IPS DF 4.7 (cell line): Measurements from ENCODE around the gene NLGN1.

Experiments
- DNase-seq: peaks from one replicate; pipeline ENCODE4 v3.0.0-alpha.2; 2013; ENCODE audit warnings: low spot score; ENCODE audit errors: extremely low read depth

NLGN1 gene

GRCh38 chr3:174268586-174268985 is 871.0 kb downstream of the NLGN1 start:
- DNase-seq, result no peak

DNA sequence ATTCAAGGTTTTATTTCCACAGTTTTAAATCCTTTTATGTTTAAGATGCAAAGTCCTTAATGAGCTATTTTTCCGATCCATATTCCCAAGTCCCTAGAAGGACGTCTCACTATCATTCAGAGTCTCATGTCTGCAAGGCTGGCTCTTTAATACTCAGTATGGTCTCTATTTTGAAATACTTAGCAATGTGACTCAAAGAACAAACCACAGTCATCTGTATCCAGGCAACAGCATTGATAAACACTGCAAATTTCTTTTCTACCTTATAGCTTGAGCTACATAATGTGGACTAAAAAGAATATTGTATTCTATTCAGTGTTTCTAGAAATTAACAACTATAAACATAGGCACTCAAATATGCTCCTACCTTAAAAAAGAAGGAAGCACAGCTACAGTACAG is 873.3 kb downstream of the NLGN1 start:
- DNase-seq, result no peak

DNA sequence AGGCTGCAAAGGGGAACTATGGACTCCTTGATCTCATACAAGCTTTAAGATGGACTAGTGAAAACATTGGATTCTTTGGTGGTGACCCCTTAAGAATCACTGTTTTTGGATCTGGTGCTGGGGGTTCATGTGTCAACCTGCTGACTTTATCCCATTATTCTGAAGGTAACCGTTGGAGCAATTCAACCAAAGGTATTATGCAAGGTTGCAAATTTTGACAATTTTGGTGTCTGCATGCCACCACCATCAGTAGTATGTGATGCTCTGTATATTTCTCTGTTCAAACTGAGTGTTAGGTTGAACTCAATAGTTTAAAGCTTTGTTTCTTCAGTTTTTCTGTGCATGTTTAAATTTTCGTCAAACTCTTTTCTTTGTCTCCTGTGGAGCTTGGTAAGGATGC is 877.8 kb downstream of the NLGN1 start:
- DNase-seq, result no peak

DNA sequence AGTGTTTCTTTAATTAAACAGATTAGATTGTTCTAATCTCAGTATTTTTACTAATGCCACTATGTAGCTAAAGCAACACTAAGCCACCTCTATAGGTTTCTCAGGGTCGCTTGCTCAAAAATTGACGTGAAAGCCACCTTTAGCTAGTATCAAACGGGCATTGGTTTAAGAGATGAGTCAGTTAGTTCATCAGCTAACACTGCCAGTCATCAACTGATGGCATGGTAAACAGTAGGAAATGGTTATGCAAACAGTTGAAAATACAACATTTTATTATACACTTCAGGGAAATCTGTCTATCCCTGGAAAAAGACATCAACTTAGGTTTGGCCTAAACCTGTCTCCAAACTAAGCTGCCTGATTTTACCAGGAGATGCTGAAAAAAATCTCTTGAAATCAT is 879.3 kb downstream of the NLGN1 start:
- DNase-seq, result no peak

DNA sequence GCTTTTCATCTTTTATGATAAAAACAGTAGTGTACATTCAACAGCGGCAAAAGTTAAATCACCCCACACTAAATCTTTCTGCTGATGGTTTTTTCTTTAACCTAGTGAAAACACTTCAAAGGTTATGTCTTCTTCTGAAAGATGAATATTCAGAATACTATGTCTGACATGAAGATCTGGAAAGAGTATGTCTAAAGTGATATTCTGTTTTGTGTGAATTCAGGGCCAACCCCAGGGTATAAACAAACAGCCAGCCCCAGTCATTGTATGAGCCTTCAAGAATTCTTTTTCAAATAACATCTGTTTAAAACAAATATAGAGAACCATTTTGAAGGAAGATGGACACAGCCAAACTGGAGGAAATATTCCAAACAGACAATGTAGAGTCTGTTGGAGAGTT is 880.5 kb downstream of the NLGN1 start:
- no peak for DNase-seq

GRCh38 chr3:174280186-174280585 is 882.6 kb downstream of the NLGN1 start:
- no peak for DNase-seq

GRCh38 chr3:174285242-174285864 is 887.8 kb downstream of the NLGN1 start:
- DNase-seq, result no peak

DNA sequence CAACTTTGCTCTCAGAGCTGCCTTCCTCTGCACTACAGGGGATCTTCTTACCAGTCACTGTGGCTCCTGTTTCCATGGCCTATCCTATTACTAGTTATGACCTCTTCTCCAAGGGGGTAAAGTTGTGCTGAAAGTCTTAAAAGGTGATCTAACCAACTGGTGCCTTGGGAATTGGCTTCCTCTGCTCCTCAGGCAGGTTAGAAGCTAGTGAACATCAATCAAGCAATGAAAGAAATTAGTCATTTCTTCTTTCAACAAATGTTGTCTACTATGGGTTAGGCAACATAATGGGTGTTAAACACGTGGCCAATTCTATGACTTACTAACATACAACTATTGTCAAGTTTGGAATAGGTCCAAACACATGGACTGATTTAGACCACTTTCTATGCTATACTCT is 890.2 kb downstream of the NLGN1 start:
- no peak for DNase-seq

DNA sequence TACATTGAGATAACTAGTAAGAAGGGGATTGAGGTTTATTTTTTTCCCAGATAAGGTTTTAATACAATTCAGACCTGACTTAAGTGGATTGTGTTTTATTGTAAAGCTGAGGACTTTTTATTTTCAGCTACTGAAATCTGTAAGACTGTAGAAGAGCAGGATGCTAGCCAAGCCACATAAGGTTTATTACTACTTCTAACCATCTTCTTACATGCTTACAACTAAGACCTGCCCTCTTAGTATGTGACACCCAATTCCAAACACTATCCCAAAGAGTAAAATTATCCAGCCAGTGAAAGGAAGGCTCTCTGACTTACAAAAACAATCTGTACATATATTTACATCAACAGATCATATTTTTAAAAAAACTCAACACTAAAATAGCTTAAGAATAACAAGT is 897.1 kb downstream of the NLGN1 start:
- DNase-seq, result no peak

DNA sequence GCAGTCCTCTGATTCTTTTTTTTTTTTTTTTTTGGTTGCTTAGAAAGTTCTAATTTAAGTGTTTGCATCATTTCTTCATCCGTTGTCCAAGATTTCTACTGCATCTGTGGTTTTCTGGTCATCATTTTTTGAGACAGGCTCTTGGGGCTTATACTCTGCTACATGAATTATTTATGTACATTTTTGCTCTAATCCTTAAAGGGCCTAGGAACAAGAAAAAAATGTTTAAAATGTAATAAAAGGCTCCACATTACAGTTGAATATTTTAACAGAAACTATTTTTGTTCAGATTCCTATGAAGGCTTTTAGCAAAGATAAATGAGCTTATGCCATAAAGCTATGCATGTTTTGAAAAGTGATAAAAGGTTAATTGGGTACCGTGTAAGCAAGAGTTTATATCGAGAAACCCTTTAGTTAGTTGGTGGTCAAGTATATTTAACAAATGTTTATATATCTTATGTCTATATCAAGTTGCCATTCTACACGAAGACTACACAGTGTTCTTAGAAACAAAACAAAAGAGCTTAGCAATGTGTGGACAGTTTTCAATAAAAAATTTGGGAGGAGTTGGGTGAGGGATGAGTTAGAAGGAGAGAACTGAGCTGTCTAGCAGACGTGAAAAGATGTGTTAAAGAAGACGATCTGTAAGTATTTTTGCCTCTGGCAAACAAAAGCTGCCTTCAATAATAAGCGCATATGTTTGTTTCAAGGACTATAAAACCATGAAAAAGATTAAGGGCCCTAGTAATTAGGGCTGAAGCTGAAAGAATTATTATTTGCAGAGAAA is 898.0 kb downstream of the NLGN1 start:
- no peak for DNase-seq

DNA sequence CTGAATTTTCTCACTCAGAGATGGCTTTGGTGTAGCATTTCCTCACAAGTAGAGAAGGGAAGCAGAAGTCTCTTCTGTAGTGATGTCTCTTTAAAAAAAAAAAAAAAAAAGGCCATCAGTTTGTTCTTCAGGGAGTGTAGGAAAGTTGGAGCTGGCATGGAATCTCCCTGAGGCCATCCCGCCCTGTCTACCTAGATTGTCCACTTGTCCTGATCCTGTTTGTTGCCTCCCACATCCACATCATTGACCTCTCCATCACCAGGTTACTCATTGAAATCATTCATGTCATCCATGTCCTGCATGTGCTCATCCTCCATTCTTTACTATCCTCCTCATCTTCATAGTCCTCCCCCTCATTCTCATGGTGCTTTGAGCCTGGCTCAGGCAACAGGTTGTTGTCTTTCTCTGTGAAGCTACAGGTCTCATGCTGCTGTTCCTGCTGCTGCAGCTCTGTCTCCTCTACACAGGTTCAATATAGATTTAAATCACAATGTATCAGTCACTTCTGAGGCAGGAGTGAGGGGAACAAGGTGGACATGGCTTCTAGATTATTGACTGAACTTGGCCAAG is 905.3 kb downstream of the NLGN1 start:
- DNase-seq, result no peak

- DNase-seq, result no peak
Observed at GRCh38 chr3:174303907-174304560, 906.5 kb downstream of the NLGN1 start.

DNA sequence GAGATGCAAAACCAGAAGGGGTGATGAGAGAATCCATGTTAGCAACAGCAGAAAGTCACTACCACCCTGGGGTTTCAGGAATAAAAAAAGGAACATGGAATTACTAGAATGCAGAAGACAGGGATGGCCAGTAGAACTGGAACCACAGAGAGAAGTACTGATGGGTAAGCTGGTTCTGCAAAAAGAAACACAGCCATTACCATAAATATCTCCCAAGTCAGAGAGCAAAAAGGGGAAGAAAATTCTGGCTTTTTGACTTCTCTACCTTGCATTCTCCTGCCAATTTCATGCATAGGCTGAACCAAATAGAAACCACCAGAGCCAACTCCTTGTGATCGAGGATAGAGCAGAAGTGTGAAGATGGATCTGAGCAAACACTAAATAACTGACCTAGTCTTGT is 911.2 kb downstream of the NLGN1 start:
- no peak for DNase-seq

GRCh38 chr3:174310475-174310983 is 913.0 kb downstream of the NLGN1 start:
- no peak for DNase-seq

DNA sequence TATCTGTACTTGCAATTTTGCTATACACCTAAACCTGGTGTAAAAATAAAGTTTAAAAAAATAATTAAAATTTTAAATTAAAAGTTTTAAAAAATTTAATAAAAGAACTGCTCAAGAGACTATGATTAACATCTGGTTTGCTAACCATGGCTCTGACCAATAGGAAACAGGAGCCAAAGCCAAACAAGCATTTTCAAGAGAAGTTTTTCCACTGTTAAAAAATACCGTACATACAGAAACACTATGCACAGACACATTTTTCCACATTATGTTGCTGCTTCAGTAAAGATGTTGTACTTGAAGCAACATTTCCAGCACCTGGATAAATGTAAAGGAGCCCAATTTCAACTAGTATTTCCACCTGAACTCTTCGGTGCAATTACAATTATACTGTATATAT is 917.7 kb downstream of the NLGN1 start:
- DNase-seq, result no peak

GRCh38 chr3:174317005-174317404 is 919.5 kb downstream of the NLGN1 start:
- no peak for DNase-seq

- no peak for DNase-seq
Observed at GRCh38 chr3:174318181-174318580, 920.6 kb downstream of the NLGN1 start.

- no peak for DNase-seq
Observed at GRCh38 chr3:174321548-174321947, 924.0 kb downstream of the NLGN1 start.

DNA sequence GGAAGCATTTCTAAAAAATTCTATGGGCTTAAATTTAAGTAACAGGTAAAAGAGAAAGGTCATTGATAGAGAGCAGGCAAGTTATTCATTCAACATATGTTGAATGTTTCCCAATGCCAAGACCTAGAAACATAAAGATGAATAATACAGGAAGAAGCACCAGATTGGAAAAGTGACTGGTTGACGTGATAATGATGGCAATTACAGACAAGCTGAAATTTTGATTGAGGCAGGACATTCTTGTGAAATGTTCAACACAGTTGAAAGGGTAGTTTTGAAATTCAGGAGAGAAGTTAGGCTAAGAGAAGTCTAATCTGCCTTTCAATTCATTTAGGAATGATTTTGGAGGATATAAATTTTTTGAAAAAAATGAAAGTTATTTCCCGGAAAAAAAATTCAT is 925.2 kb downstream of the NLGN1 start:
- no peak for DNase-seq

GRCh38 chr3:174325171-174325570 is 927.6 kb downstream of the NLGN1 start:
- no peak for DNase-seq

GRCh38 chr3:174325834-174326700 is 928.5 kb downstream of the NLGN1 start:
- no peak for DNase-seq
